Astrocyte (in vitro differentiated cells and primary cell): ENCODE results near the gene DIO1. TPM values are rescaled to one million over a fixed set of nuclear protein-coding genes. Genes with fewer than 3 reads are reported as not detected.

Experiments
- DNase-seq: peaks from one replicate; pipeline ENCODE4 v3.0.0-alpha.2; 2010; ENCODE audit warnings: low read depth
- FAIRE-seq: peaks from 2 replicates; lab custom pipeline; 2011; peaks lifted over from hg19 to GRCh38; lab: Jason Lieb, UNC
- H2AFZ ChIP-seq: 2 replicates; pipeline ENCODE4 v1.6.0; 2012; ENCODE audit warnings: low read depth, low read length, inconsistent platforms
- H3K27ac ChIP-seq: 2 replicates; pipeline ENCODE4 v1.5.1; 2011; ENCODE audit warnings: low read depth, low read length, inconsistent platforms
- H3K27me3 ChIP-seq: 2 replicates; pipeline ENCODE4 v1.6.0; 2011; ENCODE audit warnings: low read length, inconsistent platforms; ENCODE audit not compliant: insufficient read depth
- H3K36me3 ChIP-seq: 2 replicates; pipeline ENCODE4 v1.5.1; 2011; ENCODE audit warnings: low read length, inconsistent platforms; ENCODE audit not compliant: insufficient read depth
- H3K4me1 ChIP-seq: 2 replicates; pipeline ENCODE4 v1.5.1; 2011; ENCODE audit warnings: low read length, inconsistent platforms; ENCODE audit not compliant: insufficient read depth
- H3K4me2 ChIP-seq: 2 replicates; pipeline ENCODE4 v1.6.0; 2012; ENCODE audit warnings: low read length, inconsistent platforms
- H3K4me3 ChIP-seq: 2 replicates; pipeline ENCODE4 v1.5.1; 2011; ENCODE audit warnings: low read depth, mild to moderate bottlenecking, low read length, inconsistent platforms; ENCODE audit not compliant: insufficient read depth
- H3K79me2 ChIP-seq: 2 replicates; pipeline ENCODE4 v1.6.0; 2012; ENCODE audit warnings: mild to moderate bottlenecking, low read length, inconsistent platforms; ENCODE audit not compliant: insufficient read depth
- H3K9ac ChIP-seq: 2 replicates; pipeline ENCODE4 v1.6.0; 2012; ENCODE audit warnings: mild to moderate bottlenecking, low read length, inconsistent platforms
- H3K9me3 ChIP-seq: 2 replicates; pipeline ENCODE4 v1.5.1; 2012; ENCODE audit warnings: low read depth, mild to moderate bottlenecking, low read length, inconsistent platforms; ENCODE audit not compliant: insufficient read depth
- H4K20me1 ChIP-seq: 2 replicates; pipeline ENCODE4 v1.6.0; 2012; ENCODE audit warnings: low read length, inconsistent platforms; ENCODE audit not compliant: insufficient read depth
- H3K27ac Mint-ChIP-seq: one replicate; pipeline ENCODE4 v1.8.0; 2021; ENCODE audit warnings: mild to moderate bottlenecking, mixed read lengths; ENCODE audit not compliant: unreplicated experiment
- H3K27me3 Mint-ChIP-seq: one replicate; pipeline ENCODE4 v1.8.0; 2021; ENCODE audit warnings: low read depth, mixed read lengths; ENCODE audit not compliant: unreplicated experiment
- H3K36me3 Mint-ChIP-seq: one replicate; pipeline ENCODE4 v1.8.0; 2021; ENCODE audit warnings: low read depth, mixed read lengths; ENCODE audit not compliant: unreplicated experiment
- H3K4me1 Mint-ChIP-seq: one replicate; pipeline ENCODE4 v1.8.0; 2021; ENCODE audit warnings: low read depth, mixed read lengths; ENCODE audit not compliant: unreplicated experiment
- H3K4me3 Mint-ChIP-seq: one replicate; pipeline ENCODE4 v1.8.0; 2021; ENCODE audit warnings: mild to moderate bottlenecking, moderate library complexity, mixed read lengths; ENCODE audit not compliant: unreplicated experiment
- H3K9me3 Mint-ChIP-seq: one replicate; pipeline ENCODE4 v1.8.0; 2021; ENCODE audit warnings: mild to moderate bottlenecking, mixed read lengths; ENCODE audit not compliant: unreplicated experiment
- EZH2 ChIP-seq: IDR thresholded peaks from 2 replicates; pipeline ENCODE4 v1.6.1; 2012; ENCODE audit warnings: mild to moderate bottlenecking, low read length, inconsistent platforms; ENCODE audit not compliant: insufficient read depth
- total RNA-seq: library from RNA; stranded (reverse); gene quantifications from 2 replicates; pipeline ENCODE4 v1.2.1, GENCODE V29; 2021
- TF ChIP-seq, protein P1 (sequence below): IDR thresholded peaks from 2 replicates; pipeline ENCODE4 v1.5.1; 2011; ENCODE audit warnings: low read depth, mild to moderate bottlenecking, inconsistent platforms, low read length, moderate library complexity; ENCODE audit not compliant: insufficient read depth

The DIO1 gene
- total RNA-seq, 1 donor from 2014 or later: not detected

- FAIRE-seq: peak; percentile 9
- H4K20me1 ChIP-seq: no peaks in the 10 kb centered on the region
- Mint-ChIP-seq H3K27ac (no peak overlapping the region), H3K4me1 (no peaks in the 10 kb centered on the region), H3K4me3 (no peak overlapping the region), H3K9me3 (peaks cover 4% of the 10 kb centered on the region), H3K36me3 (peaks cover 34% of the 10 kb centered on the region), H3K27me3 (no peaks in the 10 kb centered on the region)
- H3K79me2 ChIP-seq: no peaks in the 10 kb centered on the region
- no peak overlapping the region for H3K9ac ChIP-seq
- no peak overlapping the region for H3K27ac ChIP-seq
- TF ChIP-seq, protein P1, sequence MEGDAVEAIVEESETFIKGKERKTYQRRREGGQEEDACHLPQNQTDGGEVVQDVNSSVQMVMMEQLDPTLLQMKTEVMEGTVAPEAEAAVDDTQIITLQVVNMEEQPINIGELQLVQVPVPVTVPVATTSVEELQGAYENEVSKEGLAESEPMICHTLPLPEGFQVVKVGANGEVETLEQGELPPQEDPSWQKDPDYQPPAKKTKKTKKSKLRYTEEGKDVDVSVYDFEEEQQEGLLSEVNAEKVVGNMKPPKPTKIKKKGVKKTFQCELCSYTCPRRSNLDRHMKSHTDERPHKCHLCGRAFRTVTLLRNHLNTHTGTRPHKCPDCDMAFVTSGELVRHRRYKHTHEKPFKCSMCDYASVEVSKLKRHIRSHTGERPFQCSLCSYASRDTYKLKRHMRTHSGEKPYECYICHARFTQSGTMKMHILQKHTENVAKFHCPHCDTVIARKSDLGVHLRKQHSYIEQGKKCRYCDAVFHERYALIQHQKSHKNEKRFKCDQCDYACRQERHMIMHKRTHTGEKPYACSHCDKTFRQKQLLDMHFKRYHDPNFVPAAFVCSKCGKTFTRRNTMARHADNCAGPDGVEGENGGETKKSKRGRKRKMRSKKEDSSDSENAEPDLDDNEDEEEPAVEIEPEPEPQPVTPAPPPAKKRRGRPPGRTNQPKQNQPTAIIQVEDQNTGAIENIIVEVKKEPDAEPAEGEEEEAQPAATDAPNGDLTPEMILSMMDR: no peak
- no peak for TF ChIP-seq EZH2
- H3K27me3 ChIP-seq: no peaks in the 10 kb centered on the region
- H3K9me3 ChIP-seq: no peaks in the 10 kb centered on the region
- no peak overlapping the region for H3K4me3 ChIP-seq
- peaks cover 10% of the 10 kb centered on the region for H3K36me3 ChIP-seq
- no peak overlapping the region for H3K4me2 ChIP-seq
- no peaks in the 10 kb centered on the region for H3K4me1 ChIP-seq
- DNase-seq: no peak
- no peak overlapping the region for H2AFZ ChIP-seq
Measured at GRCh38 chr1:53851571-53852285, 42.3 kb upstream of the DIO1 start.

DNA sequence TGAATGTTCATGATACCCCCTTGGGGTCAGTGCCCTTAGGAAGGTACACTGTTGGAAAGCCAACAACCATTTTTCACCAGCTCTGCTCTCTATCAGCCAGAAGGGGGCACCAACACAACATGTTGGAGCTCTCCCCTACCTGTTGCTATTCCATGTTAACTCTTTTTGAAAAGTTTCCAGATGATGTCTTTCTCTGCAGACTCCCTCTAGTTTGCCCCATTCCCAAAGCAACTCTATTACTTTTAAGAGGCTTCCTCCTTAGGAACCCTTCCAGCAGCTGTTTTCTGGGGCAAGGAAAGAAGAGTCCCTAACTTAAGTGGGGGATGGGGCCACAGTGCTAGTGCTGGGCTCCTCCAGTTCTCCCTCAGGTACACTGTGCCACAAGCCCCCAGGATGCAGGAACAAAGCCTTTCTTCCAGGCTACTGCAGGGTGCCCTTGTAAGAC is 33.0 kb upstream of the DIO1 start:
- FAIRE-seq: peak; percentile 52
- H3K4me1 Mint-ChIP-seq: no peaks in the 10 kb centered on the region
- DNase-seq: peak; percentile 21

More for the DNA sequence above, 33.0 kb upstream of the DIO1 start:
- H3K4me3 Mint-ChIP-seq: no peak overlapping the region
- Histone ChIP-seq H3K27me3 (no peaks in the 10 kb centered on the region), H3K9ac (no peak overlapping the region), H3K79me2 (no peaks in the 10 kb centered on the region), H3K9me3 (no peaks in the 10 kb centered on the region), H3K4me2 (no peak overlapping the region), H2AFZ (no peak overlapping the region), H3K4me3 (no peak overlapping the region), H4K20me1 (peaks cover 6% of the 10 kb centered on the region), H3K4me1 (no peaks in the 10 kb centered on the region), H3K36me3 (peaks cover 12% of the 10 kb centered on the region), H3K27ac (no peak overlapping the region)
- H3K9me3 Mint-ChIP-seq: no peaks in the 10 kb centered on the region
- peaks cover 12% of the 10 kb centered on the region for H3K36me3 Mint-ChIP-seq
- TF ChIP-seq, protein P1: peak; percentile 89
- no peak for TF ChIP-seq EZH2
- no peak overlapping the region for H3K27ac Mint-ChIP-seq
- no peaks in the 10 kb centered on the region for H3K27me3 Mint-ChIP-seq
